Amniotic epithelial cell (primary cell): ENCODE data around the gene LPIN1.

Source experiments
- DNase-seq: peaks from one replicate; pipeline ENCODE4 v3.0.0-alpha.2; 2010; ENCODE audit warnings: low read depth

The LPIN1 gene, protein sequence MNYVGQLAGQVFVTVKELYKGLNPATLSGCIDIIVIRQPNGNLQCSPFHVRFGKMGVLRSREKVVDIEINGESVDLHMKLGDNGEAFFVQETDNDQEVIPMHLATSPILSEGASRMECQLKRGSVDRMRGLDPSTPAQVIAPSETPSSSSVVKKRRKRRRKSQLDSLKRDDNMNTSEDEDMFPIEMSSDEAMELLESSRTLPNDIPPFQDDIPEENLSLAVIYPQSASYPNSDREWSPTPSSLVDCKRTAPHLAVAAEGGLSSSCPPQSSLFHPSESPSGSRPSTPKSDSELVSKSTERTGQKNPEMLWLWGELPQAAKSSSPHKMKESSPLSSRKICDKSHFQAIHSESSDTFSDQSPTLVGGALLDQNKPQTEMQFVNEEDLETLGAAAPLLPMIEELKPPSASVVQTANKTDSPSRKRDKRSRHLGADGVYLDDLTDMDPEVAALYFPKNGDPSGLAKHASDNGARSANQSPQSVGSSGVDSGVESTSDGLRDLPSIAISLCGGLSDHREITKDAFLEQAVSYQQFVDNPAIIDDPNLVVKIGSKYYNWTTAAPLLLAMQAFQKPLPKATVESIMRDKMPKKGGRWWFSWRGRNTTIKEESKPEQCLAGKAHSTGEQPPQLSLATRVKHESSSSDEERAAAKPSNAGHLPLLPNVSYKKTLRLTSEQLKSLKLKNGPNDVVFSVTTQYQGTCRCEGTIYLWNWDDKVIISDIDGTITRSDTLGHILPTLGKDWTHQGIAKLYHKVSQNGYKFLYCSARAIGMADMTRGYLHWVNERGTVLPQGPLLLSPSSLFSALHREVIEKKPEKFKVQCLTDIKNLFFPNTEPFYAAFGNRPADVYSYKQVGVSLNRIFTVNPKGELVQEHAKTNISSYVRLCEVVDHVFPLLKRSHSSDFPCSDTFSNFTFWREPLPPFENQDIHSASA

DNA sequence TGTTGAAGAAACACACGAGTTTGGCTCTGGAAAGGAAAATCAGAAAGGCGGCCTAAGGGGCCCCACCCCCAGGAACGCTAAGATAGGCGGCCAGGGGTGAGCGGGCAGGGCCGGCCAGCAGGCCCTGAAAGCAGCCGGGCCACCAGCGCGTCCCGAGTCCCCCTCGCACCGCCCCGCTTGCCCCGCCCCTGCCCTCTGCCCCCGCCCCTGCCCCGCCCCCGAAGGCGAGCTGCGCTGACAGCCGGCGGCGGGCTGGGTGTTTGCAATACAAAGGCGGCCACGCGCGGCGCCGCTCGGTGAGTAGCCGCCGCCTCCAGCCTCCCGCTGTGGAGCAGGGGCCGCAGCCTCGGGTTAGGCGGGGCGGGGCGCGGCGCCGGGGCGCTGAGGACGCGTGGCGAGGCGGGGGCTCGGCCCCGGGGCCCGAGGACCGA, at the start of gene LPIN1:
Gene LPIN1 (plus strand): TSS at position 257 of the 431 bp plus-strand sequence. CDS start 18,910 bp downstream, outside the sequence.
- peak; percentile 73 for DNase-seq

DNA sequence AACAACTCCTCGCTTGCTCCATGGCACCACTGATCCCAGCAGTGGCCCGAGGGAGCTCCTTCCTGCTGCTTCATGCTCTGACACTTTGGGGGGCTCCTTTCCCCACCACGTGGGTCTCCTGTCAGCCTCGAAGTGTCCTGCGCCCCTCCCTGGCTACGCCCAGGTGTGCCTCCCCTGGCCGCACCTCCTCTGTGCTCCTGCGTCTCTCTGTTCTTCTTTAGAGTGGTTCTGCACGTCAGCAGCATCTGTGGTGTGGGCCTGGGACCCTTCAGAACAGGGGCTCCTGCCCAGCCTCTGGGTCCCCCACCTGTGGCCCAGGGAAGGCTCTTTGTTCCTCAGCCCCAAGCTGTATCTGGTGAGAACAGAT, 49.7 kb upstream of the LPIN1 start:
- DNase-seq, result no peak

DNA sequence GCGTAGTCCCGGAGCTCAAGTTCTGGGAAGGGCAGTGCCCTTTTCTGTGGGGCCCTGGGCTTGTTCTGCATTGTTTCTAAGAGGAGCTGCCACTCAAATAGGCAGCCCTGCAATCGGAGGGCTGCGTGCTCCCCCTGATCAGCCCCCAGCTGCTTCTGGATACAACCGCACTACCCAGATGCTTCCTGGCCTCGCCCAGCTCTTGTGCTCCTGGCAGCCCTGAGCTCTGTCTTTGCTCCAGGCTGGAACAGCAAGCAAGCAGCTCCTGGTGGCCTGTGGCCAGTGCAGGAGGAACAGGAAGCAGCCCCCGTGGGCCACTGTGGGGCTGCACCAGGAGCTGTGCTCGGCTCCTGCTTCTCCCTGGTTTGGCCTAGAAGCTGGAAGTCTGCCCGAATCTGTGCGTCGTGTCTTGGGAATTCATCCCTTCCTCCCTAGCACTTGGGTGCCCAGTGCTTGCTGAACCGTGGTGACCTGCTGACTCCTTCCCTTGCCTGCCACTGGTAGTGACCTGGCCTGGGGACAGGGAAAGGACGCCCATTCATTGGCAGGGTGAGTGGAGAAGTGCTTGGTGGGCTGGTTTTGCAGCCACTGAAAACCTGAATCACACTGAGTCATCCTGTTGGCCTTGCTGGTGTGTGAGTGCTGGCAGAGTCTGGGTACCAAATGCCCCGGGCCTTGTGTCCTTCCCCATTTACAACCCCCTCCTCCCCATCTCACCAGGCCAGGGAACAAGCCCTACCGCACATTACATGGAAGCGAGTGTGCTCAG, 49.1 kb upstream of the LPIN1 start:
- peak; percentile 46 for DNase-seq

DNA sequence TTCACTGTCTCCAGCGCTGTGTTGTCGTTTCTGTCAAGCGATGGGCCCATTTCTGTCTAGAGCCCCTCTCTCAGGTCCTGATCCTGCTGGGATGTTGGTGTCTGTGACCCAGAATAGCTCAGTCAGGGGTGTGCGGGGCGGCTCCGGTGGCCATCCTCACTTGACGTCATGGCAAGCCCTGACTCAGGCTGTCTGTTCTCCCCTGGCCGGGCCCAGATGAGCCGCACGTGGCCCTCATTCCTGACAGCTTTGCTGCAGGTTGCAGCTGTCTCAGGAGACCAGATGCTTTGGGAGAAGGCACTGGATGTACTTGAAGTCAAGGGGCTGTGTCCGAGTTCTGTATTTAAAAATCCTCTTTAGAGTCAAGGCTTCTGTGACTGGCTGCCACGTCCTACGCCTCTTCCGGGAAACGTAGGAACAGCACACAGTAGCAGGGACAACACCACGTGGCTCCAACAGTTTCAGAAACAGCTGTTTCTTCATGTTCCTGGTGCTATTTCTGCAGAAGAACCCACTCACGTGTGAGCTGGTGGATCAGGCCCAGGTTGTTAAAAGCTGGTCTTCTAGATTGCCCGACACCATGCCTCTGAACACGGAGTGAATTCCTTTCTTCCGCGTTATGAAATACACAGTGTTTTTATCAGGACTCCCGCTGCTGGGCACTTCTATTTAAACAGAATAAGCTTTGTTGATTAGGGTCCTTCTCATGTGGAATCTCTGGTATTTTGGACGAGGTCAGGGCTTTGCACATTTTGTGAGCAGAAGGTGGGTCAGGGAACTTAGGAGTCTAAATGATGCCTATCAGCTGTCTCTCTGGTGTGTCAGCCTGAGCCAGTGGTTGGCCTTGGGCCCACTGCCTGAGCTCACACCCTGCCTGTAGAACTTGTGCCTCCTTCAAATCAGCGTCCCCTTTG, 48.2 kb upstream of the LPIN1 start:
- DNase-seq, result peak; percentile 68

DNA sequence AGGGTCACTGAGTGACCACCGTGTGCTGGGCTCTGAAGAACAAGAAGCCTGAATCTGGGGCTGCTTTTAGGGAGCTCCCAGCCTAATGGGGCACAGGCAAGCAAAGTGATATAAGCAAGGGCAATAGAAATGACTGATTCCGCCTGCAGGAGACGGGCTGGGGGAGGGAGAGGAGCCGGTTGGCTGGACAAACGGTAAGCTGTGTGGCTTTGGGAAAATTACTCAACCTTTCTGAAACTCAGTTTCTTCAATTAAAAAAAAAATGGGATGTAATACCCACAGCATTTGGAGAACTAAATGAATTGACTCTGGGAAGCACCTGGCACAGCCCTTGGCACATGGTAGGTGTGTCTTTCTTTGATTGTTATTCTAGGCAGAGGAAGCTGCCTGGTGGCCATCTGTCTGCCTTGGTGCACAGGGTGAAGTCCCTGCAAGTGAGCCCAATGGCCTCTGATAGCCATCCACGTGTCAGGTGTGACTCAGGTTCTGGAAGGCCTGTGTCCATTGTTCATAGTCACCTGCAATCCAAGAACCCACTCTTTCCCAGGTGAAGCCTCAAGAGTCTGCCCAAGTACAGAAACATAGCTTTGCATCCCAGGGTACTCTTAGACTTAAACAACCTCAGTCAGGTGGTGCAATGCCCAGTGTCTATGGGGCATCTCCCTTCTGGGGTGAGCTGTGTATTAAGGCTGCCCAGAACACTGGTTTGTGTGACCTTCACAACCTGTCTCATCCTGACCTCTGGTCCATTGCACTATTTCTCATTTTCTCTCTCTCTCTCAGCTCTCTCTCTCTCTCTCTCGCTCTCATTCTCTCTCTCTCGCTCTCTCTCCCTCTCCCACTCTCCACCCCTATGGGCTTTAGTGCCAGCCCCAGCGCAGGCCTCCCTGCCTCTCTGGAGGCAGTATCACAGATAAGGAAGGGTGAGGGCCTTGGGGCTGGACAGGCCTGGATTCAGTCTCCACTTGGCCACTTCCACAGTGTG, 46.5 kb upstream of the LPIN1 start:
- DNase-seq, result no peak

DNA sequence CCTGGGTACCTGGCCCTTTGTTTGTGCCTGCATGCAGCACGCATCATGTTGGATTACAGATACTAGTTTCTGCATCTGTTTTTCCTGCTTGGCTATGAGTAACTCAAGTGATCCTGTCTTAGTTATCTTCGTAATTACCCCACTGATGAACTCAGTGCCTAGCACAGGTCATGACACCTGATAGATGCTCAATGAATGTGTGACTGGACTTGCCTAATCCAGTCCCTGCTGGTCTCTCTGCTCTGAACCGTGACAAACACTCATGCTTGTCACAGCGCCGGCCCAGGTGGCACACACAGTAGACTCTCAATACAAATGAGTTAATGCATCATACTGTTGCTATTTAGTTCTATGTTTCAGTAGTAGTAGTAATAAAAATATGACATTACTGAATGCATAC, 45.2 kb upstream of the LPIN1 start:
- no peak for DNase-seq

DNA sequence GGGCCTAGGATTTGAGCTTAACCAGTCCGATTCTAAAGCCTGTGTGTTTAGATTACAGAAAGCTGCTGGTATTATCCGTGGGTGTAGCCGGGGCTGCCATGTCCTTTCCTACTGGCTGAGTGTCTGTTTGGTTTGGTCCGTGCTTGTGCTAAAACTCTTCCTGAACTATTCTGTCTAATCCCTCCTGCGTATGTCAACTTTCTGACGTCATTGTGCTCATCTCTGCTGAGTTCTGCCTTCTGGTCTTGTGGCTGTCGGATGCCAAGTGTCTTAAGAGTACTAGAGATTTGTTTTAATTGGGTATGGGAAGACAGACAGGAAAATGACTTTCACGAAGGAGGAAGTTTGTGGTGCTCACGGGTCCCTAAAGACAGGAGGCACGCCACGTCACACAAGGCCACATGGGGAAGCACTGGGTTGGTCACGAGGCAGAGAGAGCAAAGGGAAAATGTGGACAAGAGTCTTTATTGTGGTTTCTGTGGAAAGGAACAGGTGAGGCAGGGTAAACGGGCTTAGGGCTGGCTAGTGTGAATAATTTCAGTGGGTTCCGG, 44.6 kb upstream of the LPIN1 start:
- DNase-seq, result peak; percentile 86

DNA sequence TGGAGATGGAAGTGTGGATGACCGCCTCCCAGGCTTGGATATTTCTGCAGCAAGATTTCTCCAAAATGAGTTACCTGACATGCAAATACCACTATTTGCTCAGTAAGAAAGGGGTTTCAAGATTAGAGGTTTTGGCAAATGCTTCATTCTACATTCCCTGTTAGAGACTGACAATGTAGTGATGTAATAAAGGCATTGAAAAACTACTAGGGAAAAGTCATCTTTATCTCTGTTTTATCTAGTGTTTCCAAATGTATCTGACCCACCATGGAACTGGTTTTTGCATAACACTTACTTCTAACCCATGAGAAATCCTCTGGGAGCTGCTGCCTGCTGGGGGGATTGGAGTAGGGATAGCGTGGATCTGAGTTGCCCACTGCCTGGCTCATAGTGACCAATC, 43.5 kb upstream of the LPIN1 start:
- peak; percentile 61 for DNase-seq

DNA sequence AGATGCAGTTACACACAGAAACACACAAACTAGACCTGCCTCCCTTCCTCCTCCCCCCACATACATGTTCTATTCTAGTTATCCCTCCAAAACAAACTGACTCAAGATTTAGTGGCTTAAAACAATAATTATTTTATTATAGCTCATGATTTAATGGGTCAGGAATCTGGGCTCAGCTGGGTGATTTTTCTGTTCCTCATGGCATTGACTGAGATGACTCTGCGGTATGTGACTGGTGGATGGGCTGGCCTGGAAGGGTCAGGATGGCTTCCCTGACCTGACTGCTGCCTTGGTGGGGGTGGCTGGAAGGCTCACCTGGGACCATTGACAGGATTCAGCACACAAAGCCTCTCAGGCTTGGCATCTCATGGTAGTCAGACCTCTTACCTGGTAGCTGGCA, 42.7 kb upstream of the LPIN1 start:
- DNase-seq, result no peak

DNA sequence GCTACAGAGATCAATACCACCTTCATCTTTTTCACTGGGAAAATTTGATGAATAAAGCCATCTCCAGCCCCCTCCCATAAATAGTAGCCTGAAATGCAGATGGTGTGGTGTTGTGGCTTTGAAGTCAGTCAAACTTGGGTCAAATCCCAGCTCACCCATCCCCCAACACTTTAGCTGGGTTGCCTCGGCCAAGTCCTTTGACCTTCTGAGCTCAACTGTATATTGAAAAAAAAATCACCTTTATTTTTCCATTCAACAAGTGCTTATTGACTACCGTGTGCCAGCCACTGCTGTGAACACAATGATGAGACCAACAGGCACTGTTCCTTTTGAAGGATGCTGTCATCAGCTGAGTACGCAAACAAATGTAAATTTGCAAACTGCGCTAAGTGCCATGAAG, 41.4 kb upstream of the LPIN1 start:
- DNase-seq, result no peak

DNA sequence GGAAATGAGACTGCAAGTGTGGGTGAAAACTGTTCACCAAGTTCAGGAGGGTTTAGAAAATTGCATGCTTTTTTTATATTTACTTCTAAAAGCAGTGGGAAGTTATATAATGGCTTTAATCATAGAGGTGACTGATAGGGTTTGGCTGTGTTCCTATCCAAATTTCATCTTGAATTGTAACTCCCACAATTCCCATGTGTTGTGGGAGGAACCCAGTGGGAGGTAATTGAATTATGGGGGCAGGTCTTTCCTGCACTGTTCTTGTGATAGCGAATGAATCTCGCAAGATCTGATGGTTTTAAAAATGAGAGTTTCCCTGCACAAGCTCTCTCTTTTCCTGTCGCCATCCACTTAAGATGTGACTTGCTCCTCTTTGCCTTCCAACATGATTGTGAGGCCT, 40.7 kb upstream of the LPIN1 start:
- DNase-seq, result no peak

DNA sequence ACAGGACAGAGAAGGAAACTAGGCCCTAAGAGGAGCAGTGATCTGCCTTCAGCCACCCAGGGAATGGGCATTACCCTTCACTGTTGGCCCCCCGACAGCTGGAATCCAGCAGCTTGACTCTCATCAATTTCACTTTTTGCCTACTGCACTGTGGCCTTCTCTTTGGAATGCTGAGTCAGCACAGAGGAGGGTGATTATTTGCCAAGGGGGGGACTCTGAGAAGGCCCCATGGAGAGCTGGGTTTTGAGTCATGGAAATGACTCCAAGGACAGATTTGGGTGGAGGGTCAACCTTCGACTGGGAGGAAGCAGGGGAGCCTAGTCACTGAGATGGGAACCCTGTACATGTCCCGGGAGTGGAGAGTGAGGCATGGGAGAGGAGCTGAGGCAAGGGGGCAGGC, 38.3 kb upstream of the LPIN1 start:
- no peak for DNase-seq

DNA sequence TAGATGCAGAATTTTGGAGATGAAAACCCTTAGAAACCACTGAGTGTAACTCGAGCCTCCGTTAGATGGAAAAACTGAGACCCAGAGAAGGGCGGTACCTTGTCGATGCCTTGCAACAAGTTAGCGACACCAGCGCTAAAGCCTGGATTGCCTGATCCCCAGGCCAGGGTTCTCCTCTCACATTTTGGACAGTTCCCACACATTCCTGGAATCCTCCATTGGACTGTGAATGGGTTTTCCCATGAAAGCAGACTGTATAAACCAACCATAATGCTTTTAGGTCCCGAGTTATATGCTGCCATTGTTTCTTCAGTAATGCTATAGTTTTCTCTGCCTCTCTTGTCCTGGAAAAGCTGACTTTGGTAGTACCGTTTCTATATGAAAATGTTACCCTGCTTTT, 37.1 kb upstream of the LPIN1 start:
- no peak for DNase-seq

DNA sequence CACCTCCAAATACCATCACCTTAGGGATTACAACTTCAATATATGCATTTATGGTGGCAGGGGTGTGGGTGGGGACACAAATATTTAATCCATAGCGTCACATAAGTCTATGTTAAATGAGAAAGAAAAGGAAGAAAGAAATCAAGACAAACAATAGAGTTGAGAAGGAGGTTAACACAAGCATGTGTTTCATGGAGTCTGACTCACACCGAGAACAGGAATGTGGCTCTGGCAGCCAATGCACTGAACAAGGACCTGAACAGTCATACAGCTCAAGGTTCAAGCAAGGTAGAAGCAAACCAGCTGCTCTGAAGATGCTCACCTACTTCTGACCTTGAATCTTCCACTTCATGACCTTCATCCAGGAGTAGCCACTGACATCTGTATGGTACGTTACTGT, 36.2 kb upstream of the LPIN1 start:
- peak; percentile 76 for DNase-seq

DNA sequence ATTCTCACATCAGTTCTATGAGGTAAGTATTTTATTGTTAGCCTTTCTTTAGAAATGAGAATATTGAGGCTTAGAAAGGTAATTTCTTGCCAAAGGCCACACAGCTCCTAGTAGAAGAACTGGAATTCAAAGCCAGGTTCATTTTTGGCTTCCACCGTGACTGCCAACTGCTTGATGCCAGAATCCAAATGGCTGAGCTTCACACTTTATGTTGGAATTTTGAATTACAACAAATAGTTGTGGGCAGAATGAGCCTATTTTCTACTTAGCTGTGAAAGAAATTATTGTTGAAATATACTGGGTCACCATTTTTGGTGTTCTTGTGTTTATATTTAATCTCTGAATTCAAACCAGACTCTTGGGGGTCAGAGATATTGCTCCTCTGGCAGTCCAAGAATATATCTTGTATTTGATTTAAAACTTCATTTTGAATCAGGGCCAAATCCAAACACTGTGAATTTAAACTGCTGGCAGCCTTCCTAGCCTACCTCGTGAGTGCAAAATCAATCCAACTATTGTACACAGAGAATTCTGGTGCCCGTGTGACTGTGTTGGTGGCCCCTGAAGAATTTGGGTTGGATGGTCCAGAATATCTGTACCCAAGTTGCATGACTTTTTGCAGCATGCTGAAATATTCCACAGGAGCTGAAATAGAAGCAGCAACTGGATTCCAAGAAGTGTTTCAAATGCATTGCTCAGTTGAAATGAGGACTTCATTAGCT, 35.6 kb upstream of the LPIN1 start:
- no peak for DNase-seq

DNA sequence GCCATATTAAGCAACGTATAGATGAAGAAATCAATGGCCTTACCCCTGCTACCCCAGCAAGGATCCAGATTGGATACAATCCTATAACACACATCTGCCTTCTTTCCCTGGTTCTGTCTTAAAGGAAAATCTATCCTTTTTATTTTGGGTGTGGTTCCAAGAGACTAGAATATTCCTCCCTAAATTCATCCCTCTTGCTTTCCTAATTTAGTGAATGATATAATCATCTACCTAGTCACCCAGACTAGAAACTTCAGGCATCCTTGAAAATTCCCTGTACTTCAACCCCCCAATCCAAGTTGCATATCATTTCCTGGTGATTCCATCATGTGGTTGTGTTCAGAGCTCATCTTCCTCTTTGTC, 35.1 kb upstream of the LPIN1 start:
- no peak for DNase-seq

DNA sequence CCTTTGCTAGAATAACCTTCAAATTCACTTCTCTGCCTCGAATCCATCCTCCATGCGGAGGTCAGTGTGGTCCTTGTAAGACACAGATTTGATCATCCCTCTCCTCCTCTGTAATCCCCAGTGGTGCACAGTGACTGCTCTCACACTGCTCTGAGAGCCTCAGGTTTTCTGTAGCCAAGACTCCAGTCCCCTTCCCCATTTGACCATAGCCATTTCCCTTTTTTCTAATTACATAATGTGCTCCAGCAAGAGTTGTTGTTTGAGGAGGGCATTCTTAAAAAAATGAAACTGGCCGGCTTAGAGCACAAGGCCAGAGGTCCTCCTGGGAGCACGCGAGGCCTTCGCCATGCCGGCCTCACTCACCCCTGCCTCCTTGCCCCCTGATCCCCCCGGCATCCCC, 34.7 kb upstream of the LPIN1 start:
- no peak for DNase-seq

DNA sequence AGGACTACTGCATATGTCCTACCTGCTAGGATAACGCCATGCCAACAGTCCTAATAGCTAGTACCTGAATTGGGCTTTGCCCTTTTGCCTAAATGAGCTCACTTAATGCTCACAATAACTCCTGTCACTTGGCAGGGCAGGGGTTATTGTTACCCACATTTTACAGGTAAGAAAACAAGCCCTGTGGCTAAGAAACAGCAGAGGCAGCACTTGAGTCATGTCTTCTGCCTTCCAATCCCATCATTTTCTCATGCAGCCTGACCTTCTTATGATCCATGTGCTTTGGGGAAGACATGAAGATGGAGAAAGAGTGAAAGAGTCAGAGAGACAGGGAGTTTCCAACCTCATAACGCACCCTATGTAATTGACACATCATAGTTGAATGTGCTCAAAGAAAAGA, 33.6 kb upstream of the LPIN1 start:
- DNase-seq, result no peak

DNA sequence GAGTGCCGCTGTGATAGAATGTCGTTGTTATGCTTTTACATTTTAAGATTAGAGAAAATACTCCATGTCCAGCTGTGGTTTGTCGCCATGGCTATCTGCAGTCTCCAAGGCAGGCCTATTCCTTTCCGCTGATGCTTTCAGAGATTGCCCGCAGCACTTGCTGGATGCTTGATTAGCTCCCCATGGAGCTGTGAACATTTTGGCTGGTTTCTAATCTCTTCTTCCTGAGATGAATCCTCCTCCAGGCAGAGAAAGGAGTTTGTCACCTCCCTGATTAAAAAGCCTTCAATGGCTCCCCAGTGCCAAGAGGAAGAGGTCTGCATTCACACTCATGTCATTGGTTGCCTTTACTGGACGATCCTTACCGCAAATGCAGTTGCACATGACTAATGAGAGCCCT, 32.6 kb upstream of the LPIN1 start:
- no peak for DNase-seq
